Measurements from ENCODE around the gene INTS11.
"Not testable (repeated sequence)": the region's sequence is repeated elsewhere in the genome, so short reads cannot be mapped to it uniquely, and the experiment has no call there.

The INTS11 gene

DNA sequence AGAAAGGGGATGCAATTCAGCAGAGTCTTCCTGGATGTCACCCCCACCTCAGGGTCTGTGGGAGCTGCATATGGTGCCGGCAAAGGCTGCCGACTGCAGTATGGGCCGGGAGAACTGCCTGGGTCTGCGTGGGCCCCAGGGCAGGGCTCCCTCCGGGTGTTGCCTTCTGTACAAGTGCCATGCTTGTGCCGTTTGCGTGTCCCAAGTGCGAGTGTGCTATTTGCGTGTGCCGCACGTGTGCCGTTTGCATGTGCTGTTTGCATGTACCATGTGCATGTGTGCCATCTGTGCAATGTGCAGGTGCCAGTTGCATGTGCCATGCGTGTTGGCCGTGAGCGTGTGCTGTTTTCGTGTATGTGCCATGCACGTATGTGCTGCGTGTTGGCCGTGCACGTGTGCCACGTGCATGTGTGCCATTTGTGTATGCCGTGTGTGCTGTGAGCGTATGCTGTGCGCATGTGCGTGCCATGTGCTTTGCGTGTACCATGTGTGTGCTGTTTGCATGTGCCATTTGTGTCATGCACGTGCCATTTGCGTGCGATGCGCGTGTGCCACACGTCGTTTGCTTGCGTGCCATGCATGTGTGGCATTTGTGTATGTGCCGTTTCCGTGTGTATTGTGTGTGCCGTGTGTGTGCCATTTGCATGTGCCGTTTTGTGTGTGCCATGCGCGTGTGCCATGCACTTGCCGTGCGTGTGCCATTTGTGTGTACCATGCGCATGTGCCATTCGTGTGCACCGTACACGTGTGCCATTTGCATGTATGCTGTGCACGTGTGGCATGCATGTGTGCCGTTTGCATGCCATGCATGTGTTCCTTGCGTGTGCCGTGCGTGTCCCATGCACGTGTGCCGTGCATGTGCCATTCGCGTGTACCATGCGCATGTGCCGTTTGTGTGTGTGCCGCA lies 5.1 kb upstream of the INTS11 start:
- DNase-seq: no peak

DNA sequence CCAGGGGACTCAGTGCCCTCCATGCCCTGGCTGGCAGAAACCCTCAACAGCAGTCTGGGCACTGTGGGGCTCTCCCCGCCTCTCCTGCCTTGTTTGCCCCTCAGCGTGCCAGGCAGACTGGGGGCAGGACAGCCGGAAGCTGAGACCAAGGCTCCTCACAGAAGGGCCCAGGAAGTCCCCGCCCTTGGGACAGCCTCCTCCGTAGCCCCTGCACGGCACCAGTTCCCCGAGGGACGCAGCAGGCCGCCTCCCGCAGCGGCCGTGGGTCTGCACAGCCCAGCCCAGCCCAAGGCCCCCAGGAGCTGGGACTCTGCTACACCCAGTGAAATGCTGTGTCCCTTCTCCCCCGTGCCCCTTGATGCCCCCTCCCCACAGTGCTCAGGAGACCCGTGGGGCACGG lies 3.8 kb upstream of the INTS11 start:
- no peak for DNase-seq

DNA sequence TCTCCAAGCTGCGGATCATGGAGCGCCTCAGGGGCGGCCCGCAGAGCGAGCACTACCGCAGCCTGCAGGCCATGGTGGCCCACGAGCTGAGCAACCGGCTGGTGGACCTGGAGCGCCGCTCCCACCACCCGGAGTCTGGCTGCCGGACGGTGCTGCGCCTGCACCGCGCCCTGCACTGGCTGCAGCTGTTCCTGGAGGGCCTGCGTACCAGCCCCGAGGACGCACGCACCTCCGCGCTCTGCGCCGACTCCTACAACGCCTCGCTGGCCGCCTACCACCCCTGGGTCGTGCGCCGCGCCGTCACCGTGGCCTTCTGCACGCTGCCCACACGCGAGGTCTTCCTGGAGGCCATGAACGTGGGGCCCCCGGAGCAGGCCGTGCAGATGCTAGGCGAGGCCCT lies 2.8 kb upstream of the INTS11 start:
- no peak for DNase-seq

DNA sequence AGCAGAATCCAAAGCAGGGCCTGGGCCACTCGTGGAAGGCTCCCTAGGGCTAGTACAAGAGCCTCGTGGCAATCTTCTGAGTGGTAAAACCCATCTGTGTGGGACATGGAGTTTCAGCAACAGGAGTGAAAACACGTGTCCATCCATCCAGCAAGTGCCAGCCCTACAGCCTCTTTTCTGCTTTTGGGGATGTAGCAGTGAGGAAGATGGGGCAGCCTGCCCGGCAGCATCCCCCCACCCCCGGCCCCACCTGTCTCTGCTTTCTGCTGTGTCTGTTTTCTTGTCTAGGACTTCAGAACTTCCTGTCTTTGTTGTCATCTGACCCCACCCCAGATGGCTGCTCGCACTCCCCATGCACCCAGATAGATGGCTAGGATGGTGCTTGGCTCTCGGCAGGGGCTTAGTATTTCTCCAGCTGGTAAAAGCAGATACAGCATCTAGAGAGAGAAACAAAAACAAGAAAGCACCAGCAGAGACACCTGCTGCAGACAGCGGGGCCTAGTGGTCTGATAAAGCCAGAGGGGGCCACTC lies 1.7 kb upstream of the INTS11 start:
- no peak for DNase-seq

DNA sequence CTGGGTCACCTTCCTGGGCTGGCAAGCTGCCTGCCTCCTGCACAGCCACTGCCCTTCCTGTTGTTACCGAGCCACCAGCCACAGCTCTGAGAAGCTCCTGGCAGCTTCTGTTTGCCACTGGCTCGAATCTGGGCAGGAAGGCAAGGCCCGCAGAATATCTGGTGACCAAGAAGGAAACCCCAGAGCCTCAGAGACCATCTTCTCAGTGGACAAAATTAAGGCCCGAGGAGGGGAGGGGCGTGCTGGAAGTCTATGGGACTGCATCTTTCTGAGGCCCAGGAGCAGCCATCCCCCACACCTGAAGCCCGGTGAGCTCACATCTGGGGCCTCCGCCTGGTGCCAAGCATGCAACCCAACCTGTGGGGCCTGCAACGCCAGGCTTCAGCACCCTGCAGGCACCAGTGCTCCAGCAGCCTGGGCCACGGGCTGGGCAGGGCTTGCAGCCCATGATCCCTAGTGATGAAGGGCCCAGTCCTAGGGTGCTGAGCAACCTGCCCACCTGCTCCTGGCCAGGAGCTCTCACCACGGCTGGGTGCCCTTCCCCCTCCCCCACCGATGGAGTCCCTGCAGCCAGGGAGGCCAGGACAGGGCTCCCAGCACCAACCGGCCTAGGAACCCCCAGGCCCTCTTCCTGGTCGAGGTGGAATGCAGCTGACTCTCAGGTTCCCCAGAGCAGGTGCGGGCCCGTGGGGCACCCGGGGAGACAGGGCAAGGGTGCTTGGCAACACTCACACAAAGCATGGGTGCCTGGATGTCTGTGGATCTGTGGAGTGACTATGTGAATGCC lies 1.0 kb upstream of the INTS11 start:
- DNase-seq: peak in 1 of 3 donors; percentile 31

DNA sequence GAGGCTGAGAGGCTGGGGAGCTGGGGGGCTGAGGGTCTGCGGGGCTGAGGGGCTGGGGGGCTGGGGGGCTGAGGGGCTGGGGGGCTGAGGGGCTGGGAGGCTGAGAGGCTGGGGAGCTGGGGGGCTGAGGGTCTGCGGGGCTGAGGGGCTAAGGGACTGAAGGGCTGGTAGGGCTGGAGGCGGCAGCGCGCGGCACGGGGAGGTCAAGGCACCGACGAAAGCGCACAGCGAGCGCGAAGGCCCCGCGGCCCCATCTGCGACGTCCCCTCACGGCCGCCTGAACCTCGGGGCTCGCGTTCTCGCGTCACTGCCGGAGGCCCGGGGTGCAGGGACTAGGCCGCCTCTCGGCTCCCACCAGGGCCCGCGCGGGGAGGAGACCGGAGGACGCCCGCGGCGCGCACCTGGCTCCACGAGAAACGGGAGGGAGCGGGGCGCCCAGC lies 356 bp downstream of the INTS11 start:
- no peak for DNase-seq

DNA sequence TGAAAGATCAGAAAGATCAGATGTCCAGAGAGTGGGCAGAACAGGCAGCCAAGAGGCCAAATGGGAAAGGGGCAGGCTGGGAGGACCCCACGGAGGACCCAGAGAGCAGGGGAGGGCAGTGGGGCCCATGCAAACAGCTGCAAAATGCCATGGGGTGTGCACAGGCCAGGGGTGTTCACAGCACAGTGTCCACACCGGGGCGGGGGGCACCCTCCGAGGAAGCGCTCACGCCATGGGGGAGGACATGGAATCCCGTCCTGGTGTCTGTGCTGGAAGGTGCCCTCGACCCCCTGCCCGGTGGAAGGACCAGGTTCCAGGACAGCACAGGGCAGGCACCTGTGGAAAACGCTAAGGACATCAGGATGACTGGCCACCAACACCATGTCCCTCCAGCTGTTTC lies 1.5 kb downstream of the INTS11 start:
- no peak for DNase-seq

DNA sequence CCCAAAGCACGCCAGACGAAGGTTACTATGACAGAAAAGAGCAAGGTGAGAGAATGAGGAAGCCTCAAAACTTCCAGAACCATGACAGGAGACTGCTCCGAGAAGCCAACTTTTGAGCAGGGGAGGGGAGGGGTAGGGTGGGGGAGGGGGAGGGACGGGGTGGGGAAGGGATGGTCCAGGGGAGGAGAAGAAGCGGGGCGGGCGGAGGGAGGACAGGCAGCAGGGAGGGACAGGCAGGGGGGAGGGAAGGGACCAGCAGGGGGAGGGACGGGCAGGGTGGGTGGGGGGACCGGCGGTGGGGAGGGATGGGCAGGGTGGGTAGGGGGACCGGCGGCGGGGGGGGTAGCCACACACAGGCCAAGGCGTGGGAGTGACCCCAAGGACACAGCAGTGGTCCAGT lies 2.0 kb downstream of the INTS11 start:
- DNase-seq: no peak

DNA sequence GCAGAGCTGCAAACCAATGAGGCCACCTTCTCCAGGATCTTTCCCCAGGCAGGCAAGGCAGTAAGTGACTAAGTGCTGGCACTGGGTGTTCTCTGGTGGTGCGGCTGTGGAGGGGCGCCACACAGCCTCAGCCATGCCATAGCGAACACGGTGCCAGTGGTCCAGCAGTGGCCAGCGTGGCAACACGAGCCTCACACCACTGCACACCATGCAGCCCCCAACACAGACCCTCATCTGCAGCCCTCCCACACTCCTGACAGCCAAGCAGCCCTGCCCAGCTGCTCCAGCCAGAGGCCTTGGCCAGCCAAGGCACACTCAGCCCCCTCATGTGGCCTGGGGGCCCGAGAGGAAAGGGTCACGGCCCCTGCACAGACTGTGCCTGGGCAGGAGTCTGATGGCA lies 3.0 kb downstream of the INTS11 start:
- no peak for DNase-seq

DNA sequence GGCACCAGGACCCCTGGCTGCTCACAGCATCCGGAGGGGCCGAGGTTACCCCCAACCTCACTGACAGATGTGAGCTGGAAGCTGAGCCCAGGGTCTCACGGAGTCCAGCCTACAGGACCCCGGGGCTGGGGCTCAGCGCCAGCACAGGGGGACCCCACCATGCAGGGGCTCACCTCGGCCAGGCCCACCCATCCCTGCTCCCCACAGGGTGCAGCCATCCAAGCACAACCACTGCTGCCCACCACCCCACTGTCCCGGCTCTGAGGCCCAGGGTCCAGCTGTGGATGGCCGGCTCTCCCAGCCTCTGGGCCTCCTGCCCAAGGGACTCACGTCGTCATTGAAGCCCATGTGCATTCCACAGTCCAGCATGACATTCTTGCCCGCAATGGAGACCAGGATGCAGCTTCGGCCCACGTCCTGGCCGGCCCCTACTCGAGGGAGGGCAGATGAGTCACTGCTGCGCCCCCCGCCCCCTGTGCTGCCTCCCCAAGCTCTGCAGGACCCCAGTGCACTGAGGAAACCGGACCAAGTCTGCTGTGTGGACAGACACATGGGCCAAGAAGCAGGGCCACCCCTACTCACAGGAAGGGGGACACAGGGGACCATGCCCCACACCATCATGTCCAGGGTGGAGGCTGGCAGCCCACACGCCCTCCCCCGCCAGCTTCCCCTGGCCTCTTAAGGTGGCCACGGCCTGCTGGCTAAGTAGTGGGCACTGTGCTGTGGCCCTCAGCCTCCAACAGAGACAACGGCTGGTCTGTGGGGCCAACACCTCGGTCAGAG lies 3.6 kb downstream of the INTS11 start:
- DNase-seq: no peak

DNA sequence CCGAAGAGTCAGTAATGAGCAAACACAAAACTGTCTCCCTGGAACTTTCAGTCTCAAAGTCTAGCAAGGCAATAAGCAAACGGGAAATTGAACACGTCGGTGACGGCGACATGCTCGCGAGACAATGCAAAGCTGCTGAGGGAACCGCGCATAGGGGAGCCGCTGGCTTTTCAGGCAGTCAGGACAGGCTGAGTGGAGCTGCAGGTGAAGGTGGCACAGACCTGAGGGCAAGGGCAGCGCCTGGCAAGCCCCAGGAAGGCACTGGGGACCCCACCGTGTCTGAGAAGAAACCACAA lies 4.9 kb downstream of the INTS11 start:
- no peak for DNase-seq

DNA sequence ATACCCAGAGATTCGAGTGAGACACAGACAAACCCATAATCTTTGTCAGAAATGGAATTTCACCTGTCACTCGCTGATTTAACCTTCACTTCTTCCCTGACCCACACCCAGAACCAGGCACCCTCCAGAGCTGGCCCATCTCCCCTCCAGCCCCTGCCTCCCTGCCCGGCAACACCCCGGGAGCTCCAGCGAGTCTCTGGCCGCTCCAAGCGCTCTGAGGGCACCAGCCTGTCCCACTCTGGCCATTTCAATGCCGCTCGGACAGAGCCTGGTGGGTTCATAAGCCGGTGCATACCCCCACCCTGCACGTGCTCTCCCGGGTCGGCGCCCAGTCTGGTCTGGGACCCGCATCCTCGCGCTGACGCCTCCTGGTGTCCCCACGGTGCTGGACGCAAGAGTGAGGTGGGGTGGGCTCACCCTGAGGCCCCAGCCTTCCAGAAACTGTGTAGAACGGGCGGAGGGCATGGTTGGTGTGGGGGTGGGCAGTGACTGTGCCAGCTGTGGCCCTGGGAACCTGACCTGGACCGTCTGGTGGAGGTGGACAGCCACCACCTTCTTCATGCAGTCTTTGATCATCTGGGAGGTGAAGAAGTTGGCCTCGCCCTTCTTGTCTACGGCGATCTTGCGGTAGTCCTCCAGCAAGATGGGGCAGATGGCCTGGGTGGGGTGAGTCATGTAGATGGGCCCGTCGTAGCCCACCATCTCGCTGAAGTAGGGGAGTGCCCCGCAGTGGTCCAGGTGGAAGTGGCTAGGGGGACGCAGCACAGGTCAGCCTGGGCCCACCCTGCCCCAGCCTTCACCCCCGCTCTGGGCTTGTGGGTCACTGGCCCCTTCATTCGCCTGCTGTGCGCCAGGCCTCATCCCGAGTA lies 5.4 kb downstream of the INTS11 start:
- DNase-seq: no peak

DNA sequence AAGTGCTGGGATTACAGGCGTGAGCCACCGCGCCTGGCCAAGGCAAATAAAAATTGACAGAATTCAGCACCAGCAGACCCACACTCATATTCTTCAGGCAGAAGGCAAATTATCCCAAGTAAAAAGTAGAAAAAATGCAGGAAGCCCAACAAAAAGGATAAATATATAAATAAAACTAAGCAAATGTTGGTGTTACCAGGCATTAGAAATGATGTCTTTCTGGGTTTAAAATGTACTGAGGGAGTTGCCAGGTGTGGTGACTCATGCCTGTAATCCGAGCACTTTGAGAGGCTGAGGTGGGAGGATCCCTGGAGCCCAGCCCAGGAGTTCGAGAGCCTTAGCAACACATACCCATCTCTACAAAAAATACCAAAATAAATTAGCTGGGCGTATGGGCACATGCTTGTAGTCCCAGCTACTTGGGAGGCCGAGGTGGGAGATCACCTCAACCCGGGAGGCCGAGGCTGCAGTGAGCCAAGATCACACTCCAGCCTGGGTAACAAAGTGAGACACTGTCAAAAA lies 6.3 kb downstream of the INTS11 start:
- DNase-seq: no peak

DNA sequence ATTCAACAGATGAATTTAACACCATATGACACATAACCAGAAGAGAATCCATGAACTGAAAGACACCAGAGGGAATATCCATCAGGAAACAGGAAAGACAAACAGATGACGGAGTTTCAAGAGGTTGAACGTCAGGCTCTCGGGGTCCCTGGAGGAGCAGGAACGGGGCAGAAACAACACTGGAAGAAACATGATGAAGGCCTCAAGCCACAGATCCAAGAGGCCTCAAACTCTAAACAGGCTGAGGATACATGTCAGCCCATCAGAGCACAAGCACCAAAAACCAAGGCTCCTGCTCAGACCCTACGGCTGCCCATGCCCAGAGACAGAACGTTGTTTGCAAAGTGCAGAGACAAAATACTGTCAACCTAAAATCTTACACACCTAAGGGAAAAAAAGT lies 7.0 kb downstream of the INTS11 start:
- no peak for DNase-seq

DNA sequence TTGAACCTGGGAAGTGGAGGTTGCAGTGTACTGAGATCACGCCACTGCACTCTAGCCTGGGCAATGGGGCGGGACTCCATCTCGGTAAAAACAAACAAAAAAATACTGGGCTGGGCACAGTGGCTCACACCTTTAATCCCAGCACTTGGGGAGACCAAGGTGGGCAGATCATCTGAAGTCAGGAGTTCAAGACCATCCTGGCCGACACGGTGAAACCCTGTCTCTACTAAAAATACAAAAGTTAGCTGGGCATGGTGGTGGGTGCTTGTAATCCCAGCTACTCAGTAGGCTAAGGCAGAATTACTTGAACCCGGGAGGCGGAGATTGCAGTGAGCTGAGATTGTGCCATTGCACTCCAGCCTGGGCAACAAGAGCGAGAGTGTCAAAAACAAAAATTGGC lies 8.3 kb downstream of the INTS11 start:
- DNase-seq: not testable (repeated sequence)

DNA sequence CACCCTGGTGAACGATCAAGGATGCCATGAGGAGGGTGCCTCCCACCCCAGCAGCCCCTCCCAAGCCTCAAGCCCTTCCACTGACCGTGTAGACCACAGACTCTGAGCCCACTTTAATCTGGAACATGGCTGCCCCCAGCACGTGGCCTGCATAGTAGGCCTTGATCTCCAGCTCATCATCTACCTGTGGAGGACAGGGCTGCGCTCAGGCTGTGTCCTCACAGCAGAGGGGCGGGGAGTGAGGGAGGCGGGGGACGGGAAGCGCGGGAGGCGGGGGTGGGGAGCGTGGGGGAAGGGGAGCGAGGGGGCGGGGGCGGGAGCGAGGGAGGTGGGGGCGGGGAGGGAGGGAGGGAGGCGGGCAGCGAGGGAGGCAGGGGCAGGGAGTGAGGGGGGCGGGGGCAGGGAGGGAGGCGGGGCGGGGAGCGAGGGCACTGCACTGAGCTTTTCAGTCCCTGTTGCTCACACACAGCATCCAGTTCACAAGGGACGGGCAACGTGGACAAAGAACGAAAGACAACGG lies 9.0 kb downstream of the INTS11 start:
- no peak for DNase-seq

DNA sequence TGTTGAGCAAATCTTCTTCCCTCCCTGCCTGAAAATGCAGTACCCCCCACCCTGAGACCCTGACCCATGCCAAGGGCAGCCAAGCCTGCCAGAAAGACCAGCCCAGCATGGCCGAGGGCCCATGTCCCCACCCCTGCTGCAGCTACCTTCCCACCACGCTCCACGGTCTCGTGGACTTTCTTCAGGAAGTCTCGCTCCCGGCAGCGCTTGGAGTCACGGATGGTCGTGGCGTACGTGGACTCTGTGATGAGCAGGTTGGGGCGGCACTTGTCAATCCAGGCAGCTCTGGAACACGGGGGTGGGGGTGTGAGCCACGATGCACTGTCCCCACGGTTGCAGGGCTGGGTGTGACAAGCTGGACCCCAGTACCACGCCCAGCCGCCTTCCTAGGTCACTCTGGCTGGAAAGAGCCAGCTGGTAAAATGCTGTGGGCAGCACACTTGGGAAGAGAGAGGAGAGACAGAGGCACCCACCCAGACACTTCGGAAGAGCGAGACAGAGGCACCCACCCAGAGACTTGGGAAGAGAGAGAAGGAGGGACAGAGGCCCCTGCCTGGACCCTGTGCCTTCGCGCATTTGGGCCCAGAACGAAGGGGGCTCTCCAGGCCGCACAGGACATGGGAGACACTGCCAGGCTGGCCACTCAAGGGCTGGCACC lies 9.7 kb downstream of the INTS11 start:
- no peak for DNase-seq

DNA sequence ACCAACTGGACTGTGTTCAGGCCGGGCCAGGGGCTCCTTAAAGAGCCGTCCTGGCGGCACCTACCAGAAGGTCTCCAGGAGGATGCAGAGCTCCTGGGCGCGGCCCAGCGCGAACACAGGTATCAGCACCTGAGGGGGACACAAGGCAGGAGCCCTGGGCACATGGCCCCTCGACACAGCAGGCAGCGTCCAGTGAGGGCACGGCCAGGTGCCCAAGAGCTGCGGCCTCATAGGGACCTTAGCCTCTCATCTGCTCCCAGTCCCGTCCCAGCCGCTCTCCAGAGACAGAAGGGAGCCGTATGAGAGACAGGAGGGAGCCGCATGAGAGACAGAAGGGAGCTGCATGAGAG lies 10.2 kb downstream of the INTS11 start:
- DNase-seq: no peak

DNA sequence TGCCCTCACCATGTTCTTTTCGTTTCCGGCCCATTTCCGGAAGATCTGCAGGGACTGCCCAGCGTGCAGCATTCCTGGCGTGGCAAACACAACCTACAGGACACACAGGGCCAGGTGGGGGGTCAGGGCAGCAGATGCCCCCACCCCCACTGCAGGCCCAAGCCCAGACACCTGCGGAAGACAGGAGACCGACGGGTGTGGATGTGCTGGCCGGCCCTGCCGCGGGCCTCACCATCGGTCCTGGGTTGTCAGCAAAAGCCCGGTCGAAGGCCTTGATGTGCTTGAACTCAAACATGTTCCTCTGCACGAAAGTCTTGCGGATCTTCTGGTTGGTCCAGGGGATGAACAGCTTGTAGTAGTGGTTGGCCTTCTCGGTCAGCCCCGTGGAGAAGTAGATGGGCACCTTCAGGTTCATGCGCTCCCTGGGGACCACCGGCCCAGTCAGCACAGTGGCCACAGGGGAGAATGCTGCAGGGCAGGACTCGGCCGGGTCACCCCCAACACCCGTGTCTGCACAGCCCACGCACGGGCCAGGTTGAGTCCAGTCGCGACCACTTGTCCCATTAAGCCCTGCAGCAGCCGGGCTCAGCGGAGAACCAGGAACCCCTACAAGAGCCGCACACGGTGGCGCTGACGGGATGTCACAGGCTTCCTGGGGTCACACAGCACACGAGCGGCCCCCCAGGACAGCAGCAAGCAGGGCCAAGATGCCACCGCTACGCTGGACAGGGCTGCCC lies 10.8 kb downstream of the INTS11 start:
- no peak for DNase-seq

DNA sequence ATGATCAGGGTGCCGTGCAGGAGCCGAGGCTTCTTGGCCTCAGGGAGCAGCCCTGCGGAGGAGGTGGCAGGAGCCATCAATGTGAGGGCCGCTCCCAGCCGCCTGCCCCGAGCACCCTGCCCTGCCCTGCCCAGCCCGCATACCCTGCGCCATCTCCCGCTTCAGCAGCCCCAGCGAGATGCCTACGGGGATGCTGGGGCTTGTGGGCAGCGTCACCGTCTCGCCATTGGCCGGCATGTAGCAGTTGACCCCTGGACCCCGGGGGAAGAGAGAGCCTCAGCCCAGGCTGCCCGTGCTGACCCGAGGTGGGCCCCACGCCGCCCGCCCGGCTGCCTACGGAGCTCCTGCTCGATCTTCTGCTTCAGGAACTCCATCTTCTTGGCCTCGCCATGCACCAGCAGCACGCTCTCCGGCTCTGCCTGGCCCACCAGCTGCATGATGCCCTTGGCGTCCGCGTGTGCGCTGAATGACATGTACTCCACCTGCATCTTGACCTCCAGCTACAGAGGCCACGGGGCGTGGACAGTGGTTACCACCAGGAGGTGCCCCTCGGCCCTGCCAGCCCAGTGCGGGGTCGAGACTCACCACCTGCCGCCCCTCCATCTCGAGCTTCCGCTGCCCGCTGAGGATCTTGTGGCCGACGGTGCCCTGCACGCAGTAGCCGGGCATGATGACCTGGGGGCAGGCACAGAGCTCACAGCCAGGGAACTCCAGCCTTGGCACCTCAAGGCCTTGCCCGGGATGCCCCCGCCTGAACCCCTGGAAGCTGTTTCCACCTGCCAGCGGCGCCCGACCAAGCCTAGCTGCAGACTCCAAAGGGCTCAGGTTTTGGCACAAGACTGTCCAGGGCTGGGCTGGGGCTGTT lies 11.8 kb downstream of the INTS11 start:
- no peak for DNase-seq

Data from suppressor macrophage treated with lipopolysaccharide for 1 hour (primary cell).